ENCODE data around the gene FSTL5.

The FSTL5 gene

DNA sequence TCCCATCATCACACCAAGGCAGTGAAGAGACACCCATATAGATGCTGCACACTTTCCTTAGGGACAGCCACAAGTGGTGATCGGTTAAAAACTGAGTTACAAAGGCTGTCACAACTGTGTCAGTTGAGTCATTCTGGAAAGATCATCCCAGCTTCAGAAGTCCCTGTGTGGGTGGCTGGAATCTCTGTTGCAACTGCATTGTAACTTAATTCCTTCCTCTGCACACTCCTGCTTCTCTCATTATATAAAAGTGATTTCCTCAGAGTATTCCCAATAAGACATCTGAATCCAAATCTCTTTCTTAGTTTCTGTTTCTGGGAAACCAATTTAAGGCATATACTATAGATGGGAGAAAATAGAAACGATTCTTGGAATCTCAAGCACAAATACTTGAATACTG lies 88.1 kb downstream of the FSTL5 start:
- no peak for TF ChIP-seq CTCF (IDR thresholded peaks at IDR 0.05; ENCODE audit: low read depth, low read length)
- Histone ChIP-seq H3K4me3 (ENCODE audit: low read depth, low read length) (no peak overlapping the region), H3K27me3 (no peaks in the 10 kb centered on the region), H3K9me3 (no peaks in the 10 kb centered on the region), H3K36me3 (no peaks in the 10 kb centered on the region), H3K4me1 (no peaks in the 10 kb centered on the region)
- DNase-seq, result no peak

DNA sequence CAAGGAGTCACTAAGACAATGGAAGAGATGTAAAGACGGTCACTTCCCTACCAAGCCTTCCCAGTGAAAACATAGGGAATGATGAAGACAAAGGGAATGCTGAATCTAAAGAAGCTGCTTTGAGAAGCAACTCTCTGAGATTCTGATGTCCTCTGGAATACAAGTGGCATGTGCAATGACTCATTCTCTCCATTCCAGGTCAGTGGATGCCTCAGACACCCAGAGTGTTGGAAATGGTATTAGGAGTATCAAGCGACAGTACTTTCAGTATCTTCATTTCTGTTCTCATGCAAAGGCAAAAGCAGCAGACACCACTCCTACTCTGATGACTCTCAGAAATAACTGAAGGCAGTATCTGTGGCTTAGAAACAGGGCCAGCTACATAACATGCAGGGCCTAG lies 102.6 kb downstream of the FSTL5 start:
- Histone ChIP-seq H3K36me3 (no peaks in the 10 kb centered on the region), H3K27me3 (no peaks in the 10 kb centered on the region), H3K9me3 (no peaks in the 10 kb centered on the region), H3K4me1 (no peaks in the 10 kb centered on the region), H3K4me3 (ENCODE audit: low read depth, low read length) (no peak overlapping the region)
- TF ChIP-seq CTCF (IDR thresholded peaks at IDR 0.05; ENCODE audit: low read depth, low read length), result no peak
- no peak for DNase-seq

GRCh38 chr4:162059656-162060055 lies 104.1 kb downstream of the FSTL5 start:
- Histone ChIP-seq H3K36me3 (no peaks in the 10 kb centered on the region), H3K4me1 (no peaks in the 10 kb centered on the region), H3K9me3 (no peaks in the 10 kb centered on the region), H3K27me3 (no peaks in the 10 kb centered on the region), H3K4me3 (ENCODE audit: low read depth, low read length) (no peak overlapping the region)
- no peak for DNase-seq
- no peak for TF ChIP-seq CTCF (IDR thresholded peaks at IDR 0.05; ENCODE audit: low read depth, low read length)

- Histone ChIP-seq H3K4me3 (ENCODE audit: low read depth, low read length) (no peak overlapping the region), H3K9me3 (no peaks in the 10 kb centered on the region), H3K27me3 (no peaks in the 10 kb centered on the region), H3K36me3 (no peaks in the 10 kb centered on the region), H3K4me1 (no peaks in the 10 kb centered on the region)
- no peak for DNase-seq
- no peak for TF ChIP-seq CTCF (IDR thresholded peaks at IDR 0.05; ENCODE audit: low read depth, low read length)
Measured at GRCh38 chr4:162056990-162057389, 106.8 kb downstream of the FSTL5 start.

DNA sequence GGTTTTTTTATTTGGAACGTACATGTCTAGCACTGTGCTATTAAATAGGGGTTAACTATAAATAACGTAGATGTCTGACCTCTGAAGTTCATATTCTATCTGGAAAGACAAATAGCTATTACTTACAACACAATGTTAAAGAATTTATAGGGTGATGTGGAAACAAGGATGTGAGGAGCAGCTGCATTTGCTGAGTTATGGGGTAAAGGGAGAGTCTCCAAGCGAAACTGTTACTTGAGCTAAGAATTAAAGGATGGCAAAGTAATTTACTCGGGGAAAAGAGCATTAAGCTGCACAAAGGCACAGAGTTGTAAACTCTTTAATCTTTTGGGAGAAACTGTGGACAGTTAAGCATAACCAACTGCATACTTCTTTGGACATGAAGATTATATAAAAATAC lies 117.7 kb downstream of the FSTL5 start:
- no peaks in the 10 kb centered on the region for H3K4me1 ChIP-seq
- TF ChIP-seq CTCF (IDR thresholded peaks at IDR 0.05; ENCODE audit: low read depth, low read length), result no peak

DNA sequence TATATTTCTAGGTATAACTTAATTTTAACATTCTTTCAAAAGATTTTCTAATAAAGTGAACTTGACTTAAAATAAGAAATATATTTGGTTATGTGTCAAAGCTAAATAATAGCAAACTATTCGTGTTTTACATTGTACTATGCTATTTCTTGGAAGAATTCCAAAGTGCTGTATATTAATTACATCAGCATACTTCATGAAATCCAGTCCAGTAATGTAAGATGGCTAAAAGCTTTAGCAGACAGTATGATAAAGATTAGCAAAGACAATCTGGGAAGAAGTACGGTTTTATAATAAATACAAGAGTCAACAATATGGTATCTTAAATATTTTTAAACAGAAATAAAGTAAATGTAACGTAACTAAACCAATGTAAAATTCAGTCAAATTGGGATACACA lies 125.7 kb downstream of the FSTL5 start:
- H3K36me3 ChIP-seq, result no peaks in the 10 kb centered on the region
- H3K27me3 ChIP-seq, result no peaks in the 10 kb centered on the region
- H3K4me3 ChIP-seq (ENCODE audit: low read depth, low read length), result no peak overlapping the region
- DNase-seq, result no peak
- H3K4me1 ChIP-seq, result no peaks in the 10 kb centered on the region
- no peak for TF ChIP-seq CTCF (IDR thresholded peaks at IDR 0.05; ENCODE audit: low read depth, low read length)
- H3K9me3 ChIP-seq, result no peaks in the 10 kb centered on the region

More for the DNA sequence above, 117.7 kb downstream of the FSTL5 start:
- DNase-seq, result no peak
- Histone ChIP-seq H3K27me3 (no peaks in the 10 kb centered on the region), H3K9me3 (no peaks in the 10 kb centered on the region), H3K36me3 (no peaks in the 10 kb centered on the region), H3K4me3 (ENCODE audit: low read depth, low read length) (no peak overlapping the region)

Data from BE2C (cell line).